GM19455 (cell line): ENCODE data around the gene NADSYN1.
"Not testable (repeated sequence)": the region's sequence is repeated elsewhere in the genome, so short reads cannot be mapped to it uniquely, and the experiment has no call there.

ENCODE experiments used
- ATAC-seq: cut with Tn5 transposase; IDR thresholded peaks from one replicate; pipeline ENCODE4 v1.9.1; 2021; ENCODE audit not compliant: unreplicated experiment

Gene NADSYN1

GRCh38 chr11:71518506-71519471 is 65.8 kb downstream of the NADSYN1 start:
- no peak for ATAC-seq

GRCh38 chr11:71519546-71519945 is 66.5 kb downstream of the NADSYN1 start:
- ATAC-seq, result no peak

DNA sequence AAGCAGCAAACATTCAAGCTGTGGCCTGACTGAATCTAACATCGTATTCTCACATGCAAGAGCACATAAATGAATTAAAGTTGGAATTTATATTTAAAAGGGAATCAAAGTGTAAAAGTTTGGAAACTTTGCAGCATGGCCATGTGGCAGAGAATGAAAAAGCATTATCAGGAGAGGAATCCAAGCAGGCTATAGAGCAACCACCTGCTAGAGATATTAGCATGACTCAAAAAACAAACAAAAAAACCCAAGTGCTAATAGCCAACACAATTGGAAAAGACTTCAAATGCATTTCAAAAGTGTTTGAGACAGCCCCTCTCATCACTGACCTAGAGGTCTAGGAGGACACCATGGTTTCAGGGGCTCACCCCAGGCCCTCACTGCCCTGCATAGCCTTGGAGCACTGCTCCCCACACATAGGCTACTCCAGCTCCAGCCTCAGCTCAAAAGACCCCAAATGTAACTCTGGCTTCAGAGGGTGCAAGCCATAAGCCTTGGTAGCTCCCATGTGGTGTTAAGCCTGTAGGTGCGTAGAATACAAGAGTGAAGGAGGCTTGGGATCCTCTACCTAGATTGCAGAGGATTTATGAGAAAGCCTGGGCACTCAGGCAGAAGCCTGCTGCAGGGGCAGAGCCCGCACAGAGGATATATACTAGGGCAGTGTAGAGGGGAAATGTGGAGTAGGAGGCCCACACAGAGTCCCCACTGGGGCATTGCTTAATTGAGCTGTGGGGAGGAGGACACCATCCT is 72.4 kb downstream of the NADSYN1 start:
- no peak for ATAC-seq

DNA sequence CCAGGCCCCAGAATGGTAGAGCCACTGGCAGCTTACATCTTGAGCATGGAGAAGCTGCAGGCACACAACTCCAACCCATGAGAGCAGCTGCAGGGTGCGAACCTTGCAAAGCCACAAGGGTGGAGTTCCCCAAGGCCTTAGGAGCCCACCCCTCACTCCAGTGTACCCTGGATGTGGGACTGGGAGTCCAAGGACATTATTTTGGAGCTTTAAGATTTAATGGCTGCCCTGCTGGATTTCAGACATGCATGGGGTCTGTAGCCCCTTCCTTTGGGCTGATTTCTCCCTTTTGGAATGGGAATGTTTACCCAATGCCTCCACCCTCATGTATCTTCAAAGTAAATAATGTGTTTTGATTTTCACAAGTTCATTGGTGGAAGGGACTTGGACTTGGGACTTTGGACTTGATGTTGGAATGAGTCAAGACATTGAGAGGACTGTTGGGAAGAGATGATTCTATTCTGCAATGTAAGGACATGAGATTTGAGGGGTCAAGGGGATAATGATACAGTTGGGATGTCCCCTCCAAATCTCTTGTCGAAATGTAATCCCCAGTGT is 73.0 kb downstream of the NADSYN1 start:
- ATAC-seq, result no peak

DNA sequence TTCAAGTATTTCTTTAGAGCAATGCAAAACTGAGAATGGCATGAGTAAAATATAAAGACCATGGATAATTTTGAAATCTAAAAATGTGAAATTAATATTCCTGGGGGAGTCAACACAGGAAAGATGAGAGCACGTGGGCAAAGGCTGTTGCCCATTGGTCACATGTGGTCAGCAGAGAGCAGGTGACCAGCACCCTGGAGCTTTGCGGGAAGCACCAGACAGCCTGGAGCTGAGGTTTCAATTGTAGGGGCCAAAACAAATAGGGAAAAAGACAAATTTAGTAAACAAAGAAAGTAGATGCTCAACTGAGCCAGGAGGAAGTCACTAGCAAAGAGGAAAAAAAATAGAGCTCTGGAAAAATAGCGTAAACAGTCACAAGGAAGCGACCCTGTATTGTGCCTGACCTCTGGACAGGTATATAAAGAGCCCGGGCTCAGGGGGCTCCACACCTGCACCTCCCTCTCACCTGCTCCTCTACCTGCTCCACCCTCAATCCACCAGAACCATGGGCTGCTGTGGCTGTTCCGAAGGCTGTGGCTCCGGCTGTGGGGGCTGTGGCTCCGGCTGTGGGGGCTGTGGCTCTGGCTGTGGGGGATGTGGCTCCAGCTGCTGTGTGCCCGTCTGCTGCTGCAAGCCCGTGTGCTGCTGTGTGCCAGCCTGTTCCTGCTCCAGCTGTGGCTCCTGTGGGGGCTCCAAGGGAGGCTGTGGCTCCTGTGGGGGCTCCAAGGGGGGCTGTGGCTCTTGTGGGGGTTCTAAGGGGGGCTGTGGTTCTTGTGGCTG is 74.0 kb downstream of the NADSYN1 start, which contains the start of gene KRTAP5-7:
TSS of gene KRTAP5-7 (plus strand) at position 472 of the 780 bp plus-strand sequence. CDS start at position 506, 34 bp downstream.
- not testable (repeated sequence) for ATAC-seq

DNA sequence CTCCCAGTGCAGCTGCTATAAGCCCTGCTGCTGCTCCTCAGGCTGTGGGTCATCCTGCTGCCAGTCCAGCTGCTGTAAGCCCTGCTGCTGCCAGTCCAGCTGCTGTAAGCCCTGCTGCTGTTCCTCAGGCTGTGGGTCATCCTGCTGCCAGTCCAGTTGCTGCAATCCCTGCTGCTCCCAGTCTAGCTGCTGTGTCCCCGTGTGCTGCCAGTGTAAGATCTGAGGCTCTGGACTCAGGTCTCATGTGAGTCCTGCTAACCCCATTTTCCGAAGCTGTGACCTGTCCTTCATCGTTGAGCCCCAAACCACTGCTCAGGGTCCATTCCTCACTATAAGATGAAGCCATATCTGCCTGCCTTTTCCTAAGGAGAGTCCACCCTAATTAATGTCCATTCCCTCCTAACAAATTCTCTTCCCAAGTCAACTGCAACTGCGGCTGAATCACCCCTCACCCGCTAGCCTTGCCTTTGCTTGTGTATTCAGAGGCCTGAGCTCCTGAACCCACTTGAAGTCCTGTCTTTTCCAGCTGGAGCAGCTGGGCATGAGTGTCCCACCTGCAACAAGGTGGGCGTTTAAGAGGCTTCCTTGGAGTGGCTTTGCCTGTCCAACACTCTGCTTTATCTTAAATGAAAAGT is 74.7 kb downstream of the NADSYN1 start:
- no peak for ATAC-seq

DNA sequence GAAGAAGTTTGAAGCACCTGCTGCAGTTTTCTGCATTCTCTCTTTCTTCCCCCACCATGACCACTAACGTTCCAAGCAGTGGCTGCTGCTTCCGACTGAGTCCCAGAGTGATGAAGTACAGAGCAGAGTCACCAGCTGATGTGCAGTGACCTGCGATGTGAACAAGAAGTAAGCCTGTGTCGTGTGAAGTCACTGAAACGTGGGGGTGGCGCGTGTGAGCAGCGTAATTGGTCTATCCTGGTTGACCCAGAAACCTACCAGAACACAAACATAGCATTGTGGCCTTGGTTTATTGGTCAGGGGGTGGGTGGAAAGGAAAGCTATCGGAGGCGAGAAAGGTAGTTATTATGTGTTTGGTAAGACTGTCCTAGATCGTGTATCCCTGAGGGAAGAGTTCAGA is 77.6 kb downstream of the NADSYN1 start:
- no peak for ATAC-seq

DNA sequence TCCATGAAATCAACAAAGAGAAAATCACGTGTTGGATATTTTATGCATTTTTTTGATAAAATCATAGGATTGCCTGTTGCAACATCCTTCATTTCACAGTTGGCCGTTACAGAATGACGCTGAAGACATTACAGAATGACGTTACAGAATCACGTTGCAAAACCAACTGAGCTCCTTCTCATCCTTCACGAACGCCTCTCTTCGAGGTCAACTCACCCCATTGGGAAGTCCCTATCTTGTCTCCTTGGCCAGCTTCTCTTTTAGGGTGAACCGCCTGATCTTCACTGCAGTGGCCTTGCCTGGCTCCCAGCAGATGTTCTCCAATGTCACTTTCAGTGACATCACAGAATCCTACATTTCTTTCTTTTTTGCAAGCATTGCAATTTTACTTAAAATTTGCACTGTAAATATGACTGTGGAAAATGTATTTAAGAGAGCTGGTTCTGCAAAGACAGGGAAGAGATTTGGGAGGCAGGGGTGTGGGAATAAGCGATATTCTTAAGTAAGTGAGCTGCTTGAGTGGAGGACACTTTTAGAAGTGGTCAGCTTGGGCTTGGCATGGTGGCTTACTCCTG is 79.1 kb downstream of the NADSYN1 start:
- ATAC-seq, result no peak

GRCh38 chr11:71534711-71535608 is 82.0 kb downstream of the NADSYN1 start:
- not testable (repeated sequence) for ATAC-seq

- ATAC-seq, result no peak
Measured at GRCh38 chr11:71535825-71536224, 82.8 kb downstream of the NADSYN1 start.

GRCh38 chr11:71537537-71537936 is 84.5 kb downstream of the NADSYN1 start:
- no peak for ATAC-seq

DNA sequence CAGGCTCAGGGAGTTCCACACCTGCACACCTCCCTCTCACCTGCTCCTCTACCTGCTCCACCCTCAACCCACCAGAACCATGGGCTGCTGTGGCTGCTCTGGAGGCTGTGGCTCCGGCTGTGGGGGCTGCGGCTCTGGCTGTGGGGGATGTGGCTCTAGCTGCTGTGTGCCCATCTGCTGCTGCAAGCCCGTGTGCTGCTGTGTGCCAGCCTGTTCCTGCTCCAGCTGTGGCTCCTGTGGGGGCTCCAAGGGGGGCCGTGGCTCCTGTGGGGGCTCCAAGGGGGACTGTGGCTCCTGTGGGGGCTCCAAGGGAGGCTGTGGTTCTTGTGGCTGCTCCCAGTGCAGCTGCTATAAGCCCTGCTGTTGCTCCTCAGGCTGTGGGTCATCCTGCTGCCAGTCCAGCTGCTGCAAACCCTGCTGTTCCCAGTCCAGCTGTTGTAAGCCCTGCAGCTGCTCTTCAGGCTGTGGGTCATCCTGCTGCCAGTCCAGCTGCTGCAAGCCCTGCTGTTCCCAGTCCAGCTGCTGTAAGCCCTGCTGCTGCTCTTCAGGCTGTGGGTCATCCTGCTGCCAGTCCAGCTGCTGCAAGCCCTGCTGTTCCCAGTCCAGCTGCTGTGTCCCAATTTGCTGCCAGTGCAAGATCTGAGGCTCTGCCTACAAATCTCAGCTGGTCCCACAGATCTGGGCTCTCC is 85.1 kb downstream of the NADSYN1 start, which contains the start of gene KRTAP5-8:
TSS of gene KRTAP5-8 (plus strand) at position 49 of the 689 bp plus-strand sequence. CDS start at position 80, 31 bp downstream.
- not testable (repeated sequence) for ATAC-seq

GRCh38 chr11:71538666-71538990 is 85.6 kb downstream of the NADSYN1 start:
- ATAC-seq, result no peak

DNA sequence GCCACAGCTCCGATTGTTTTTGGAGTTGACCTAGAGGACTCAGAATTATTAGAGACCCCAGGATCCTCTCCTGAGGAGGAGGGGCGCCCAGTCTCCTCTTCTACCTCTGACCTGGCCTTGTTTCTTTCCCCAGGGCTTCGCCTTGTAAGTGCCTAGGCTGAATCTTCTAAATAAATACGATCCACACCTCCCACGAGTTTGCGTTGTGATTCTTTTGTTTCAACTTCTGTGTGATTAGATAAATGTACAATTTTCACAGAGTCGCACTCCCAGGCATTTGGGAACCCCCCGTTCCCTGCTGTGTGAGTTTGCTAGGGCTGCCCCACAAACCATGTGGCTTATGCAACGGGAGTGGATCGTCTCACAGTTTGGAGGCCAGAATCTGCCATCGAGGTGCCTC is 86.0 kb downstream of the NADSYN1 start:
- ATAC-seq, result no peak

DNA sequence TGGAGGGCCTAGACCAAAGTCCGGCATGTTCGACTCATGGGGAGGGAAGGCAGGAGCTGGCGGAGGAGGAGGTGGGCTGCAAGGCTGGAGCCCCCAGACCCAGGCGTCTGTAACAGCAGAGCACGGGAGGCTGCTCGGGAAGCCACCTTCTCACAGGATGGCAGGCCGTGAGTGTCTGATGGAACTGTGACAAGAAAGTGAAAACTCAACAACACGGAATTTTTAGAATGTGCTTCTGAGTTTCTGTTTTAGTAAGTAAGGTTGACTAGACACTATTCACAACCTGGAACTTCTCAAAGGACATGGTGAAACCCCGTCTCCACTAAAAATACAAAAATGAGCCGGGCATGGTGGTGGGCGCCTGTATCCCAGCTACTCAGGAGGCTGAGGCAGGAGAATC is 87.0 kb downstream of the NADSYN1 start:
- ATAC-seq, result not testable (repeated sequence)

GRCh38 chr11:71540521-71541304 is 87.7 kb downstream of the NADSYN1 start:
- not testable (repeated sequence) for ATAC-seq

DNA sequence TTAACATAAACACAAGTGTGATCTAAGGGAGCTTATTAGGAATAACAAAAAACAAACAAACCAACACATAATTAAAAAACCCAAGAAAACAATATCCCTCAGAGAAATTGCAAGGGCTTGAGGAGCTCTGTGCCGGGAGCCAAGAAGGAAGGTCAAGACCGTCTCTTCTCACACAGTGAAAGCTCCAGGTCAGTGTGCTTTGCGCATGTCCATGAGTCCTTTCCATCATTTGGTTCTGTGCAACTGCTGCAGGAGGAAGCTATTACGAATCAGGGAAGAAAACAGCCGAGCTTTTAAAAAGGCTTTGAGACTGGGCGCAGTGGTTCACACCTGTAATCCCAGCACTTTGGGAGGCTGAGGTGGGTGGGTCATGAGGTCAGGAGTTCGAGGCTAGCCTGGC is 89.4 kb downstream of the NADSYN1 start:
- ATAC-seq, result no peak
